GM19463 (cell line): ENCODE results near the gene SIGLEC11.
"Not testable (repeated sequence)": the region's sequence is repeated elsewhere in the genome, so short reads cannot be mapped to it uniquely, and the experiment has no call there.

Experiments used
- ATAC-seq: cut with Tn5 transposase; IDR thresholded peaks from one replicate; pipeline ENCODE4 v1.9.1; 2021; ENCODE audit warnings: mild to moderate bottlenecking, moderate library complexity; ENCODE audit not compliant: unreplicated experiment

SIGLEC11 gene

DNA sequence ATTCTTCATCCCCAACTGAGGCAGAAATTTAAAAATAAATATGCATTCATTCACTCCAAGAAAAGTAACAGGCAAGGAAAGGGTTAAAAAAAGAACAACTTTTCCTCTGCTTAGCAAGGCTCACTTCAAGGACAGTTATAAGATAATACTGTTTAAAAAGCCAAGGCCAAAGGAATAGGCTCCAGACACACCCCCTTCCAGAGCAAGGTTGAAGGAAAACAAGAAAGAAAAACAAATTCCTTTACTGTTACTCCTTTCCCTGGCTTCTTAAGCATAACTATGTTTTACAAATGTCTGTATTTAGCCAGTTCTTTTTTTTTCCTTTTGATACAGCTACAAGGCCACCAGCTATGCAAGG, 8.5 kb downstream of the SIGLEC11 start:
- ATAC-seq, result no peak

DNA sequence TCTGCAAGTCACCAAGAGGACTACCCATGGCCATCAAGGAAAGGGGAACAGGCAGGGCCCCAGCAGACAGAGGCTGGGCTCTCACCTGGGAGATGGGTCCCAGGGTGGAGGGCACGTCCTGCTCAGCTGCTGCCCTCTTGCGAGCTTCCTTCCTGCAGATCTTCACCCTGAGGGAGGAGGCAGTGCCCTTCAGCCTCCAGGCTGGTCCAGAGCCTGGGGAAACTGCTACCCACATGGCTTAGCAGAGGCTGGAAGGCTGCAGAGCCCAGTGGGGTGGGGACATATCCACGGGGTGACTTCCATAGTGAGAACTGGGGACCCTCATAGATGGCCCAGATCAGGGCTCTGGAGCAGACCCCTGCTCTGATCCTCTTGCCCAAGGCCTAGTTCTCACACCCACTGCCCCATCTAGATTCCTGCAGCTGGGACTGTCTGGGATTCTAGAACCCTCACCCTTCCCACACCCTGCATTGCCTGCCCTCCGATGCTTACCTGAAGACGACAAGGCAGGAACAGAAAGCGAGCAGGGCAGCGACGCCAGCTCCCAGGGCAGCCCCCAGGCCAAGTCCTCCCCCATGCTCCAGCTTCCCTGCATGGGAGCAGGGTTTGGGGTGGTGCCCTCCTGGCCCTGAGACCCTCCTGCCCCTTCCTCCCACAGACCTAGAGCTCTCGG, 9.0 kb downstream of the SIGLEC11 start:
- no peak for ATAC-seq

DNA sequence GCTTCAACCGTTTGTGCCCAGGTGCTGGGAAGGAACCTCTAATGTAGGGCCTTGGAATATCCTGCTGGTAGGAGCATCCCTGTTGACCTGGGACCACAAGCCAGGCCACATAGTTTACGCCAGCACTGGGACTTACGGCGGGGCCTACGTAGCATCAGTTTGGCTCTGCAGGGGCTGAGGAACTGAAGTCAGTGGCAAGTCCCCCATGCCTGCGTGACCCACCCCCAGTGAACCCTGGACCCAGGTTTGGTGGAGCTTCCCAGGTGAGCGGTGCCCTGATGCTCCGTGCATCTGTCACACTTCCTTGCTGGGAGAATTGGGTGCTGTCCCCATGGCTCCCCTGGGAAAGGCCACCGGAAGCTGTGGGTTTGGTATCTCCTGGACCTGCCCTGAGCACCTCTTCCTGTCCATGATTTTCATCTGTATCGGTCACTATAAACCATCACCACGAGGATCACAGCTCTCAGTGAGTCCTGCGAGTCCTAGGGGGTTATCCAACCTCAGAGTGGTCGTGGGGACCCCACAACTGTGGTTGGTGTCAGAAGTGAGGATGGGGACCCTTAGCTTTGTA, 9.9 kb downstream of the SIGLEC11 start:
- ATAC-seq, result no peak

DNA sequence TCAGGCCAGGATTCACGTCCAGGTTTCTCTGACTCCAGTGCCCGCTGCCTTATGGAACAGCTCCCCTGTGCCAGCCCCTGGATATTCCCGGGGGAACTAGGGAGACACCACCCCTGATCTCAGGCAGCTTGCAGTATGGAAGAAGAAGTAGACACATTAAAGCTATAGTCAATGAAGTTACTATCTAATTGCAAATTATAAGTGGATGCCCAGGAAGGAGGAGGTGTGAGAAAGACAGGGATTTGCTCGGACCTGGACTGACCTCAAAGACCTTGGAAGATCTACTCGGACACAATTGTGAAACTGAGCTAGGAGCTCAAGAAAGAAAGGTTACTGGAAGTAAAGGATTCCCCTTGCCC, 10.4 kb downstream of the SIGLEC11 start:
- ATAC-seq, result no peak

DNA sequence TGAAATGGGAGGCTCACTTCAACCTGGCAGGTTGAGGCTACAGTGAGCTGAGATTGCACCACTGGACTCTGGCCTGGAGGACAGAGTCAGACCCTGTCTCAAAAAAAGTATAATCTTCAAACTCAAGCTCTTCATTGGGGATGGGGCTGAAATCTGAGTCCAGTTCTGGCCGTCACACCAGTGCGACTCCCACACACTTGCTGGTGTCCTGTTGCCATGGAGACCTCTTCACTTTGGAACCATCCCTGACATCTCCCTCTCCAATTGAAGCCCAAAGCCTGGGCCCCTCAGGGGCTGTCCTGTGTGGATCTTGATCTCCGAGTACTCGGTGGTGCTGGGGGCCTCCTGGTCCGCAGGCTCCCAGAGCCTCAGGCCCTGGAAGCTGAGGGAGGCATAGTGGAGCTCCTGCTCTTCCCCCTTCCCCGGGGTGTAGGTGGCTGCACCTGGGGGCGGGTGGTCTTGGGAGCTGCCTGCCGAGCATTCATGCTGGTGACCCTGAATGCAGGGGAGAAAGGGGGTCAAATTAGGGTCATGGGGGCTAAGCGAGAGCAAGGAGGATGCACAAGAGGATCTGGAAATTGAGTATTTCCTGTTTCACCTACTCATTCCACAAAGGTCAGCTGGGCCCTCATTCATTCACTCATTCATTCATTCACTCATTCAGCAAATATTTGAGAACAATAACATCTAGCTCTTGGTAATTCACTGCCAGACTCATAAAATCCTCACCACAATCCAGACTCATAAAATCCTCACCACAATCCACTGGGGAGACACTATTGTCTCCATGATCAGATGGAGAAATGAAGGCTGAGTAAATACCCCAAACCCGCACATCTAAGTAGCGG, 11.0 kb downstream of the SIGLEC11 start:
- no peak for ATAC-seq

DNA sequence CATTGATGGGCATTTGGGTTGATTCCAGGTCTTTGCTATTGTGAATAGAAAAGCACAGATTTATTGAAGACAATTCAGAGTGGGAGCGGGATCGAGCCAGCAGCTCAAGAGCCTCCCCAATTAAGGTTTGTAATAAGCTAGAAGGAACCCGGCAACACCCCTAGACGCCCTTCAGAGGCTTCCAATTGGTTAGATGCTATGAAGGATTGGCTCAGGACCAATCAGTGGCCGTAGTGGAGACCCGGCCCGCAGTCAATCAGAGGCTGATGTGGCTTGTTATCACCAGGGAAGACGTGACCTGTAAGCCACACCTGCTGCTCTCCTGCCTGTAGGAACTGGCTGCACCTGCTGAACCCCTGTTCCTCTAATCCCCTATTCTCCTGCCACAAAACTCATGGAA, 14.6 kb downstream of the SIGLEC11 start:
- ATAC-seq, result no peak

DNA sequence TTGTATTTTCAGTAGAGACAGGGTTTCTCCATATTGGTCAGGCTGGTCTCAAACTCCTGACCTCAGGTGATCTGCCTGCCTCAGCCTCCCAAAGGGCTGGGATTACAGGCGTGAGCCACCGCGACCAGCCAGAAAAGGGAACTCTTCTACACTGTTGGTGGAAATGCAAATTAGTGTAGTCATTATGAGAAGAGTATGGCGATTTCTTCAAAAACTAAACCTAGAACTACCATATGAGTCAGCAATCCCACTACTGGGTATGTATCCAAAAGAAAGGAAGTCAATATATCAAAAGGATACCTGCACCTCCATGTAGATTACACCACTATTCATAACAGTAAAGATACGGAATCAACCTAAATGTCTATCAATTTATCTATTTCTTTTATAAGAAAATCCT, 16.4 kb downstream of the SIGLEC11 start:
- not testable (repeated sequence) for ATAC-seq

DNA sequence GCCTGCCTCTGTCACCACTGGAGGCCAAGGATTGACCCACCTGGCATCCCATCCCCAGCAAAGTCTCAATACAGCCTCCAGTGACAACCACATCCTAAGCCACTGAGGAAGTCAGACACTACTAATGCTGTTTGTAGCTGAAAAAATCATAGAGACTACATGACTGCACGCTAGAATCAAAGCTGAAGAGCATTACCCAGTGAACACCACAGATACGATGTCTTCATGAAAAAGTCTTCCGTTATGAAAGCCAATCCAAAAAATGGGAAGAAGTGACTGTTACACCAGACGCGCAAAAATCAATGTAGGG, 20.5 kb downstream of the SIGLEC11 start:
- no peak for ATAC-seq

DNA sequence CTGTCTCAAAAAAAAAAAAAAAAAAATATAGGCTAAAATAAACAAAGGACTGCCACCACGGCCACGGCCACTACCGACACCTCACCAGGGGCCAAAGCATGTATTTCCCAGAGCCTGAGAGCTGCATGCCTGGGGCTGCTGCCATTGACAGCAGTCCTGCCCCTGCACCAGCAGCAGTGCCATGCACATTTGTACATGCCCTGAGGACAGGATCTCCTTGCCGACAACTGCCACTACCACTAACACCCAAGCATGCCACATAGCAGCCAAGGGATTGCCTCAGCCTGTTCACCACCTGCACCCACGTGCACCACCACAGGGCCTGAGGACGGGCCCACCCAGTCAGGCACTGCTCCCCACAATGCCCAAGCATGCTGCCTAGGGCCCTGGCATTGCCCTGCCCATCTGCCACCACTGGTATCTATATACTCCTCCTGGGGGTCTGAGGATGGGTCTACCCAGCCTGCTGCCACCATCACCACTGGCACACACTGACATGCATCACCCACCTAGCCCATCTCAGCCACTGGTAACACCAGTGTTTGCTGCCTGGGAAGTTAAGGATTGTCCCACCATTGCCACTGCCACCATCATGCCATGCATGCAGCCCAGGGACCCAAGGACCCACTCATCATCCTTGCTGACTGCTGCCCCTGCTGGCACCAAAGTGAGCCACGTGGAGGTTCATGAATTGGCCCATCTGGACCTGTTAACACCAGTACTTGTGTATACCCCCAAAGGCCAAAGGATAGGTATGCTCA, 21.1 kb downstream of the SIGLEC11 start:
- ATAC-seq, result no peak

DNA sequence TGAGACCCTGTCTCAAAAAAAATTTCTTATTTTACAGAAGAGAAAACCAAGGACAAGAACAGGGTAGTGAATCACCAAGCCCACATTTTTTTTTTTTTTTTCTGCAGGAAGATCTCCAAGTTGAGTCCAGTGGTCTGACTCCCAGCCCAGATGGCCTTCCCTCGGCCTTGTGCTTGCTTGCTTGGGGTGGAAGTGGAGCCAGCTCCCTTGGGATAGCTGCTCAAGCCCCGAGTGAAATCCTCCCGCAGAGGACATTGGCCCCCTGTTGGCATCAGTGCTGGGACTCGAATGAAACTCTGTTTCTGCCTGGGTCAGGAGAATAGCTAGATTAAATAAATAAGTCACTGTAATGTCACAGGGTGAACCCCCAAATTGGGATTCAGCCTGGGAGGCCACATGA, 22.3 kb downstream of the SIGLEC11 start:
- ATAC-seq, result no peak

DNA sequence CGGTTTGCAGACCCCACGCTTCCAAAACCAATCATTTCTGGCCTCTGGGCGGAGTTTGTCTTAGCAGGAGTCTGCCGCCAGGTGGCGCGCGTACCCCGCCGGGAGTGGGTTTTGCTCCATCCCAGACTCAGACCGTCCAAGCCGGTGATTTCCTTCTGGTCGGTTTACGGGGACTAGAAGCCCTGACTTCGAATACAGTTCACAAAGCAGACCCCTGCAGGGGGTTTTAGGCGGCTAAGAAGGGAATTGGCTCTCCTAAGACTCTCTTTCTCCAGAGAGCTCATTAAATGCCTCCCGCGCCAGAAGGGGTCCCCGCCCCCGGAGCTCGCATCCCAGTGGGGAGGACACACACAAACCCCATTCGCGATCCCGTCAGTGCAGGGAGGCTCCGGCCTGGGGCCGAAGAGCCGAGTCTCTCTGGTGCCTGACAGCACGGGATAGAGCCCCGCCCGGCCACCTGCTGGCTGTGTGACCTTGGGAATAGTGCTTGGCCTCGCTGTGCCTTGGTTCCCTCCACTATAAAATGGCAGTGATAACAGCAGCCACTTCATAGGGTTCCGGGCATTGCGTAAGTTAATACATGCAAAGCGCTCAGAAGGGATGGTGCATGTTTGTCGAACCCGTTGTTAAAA, 23.1 kb downstream of the SIGLEC11 start:
- ATAC-seq, result no peak

DNA sequence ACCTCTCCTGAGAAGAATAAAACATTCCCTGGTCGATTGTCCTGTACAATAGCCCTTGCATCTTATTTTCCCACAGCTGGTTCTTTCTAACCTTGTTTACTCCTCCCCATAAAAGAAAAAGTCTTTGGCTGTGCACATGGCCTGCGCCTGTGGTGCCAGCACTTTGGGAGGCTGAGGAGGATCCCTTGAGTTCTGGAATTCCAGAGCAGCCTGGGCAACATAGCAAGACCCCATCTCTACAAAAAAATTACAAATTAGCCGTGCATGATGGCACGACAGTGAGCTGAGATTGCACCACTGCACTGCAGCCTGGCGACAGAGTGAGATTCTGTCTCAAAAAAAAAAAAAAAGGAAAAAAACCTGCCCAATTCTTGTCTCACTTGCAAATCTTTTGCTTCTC, 24.4 kb downstream of the SIGLEC11 start:
- no peak for ATAC-seq

DNA sequence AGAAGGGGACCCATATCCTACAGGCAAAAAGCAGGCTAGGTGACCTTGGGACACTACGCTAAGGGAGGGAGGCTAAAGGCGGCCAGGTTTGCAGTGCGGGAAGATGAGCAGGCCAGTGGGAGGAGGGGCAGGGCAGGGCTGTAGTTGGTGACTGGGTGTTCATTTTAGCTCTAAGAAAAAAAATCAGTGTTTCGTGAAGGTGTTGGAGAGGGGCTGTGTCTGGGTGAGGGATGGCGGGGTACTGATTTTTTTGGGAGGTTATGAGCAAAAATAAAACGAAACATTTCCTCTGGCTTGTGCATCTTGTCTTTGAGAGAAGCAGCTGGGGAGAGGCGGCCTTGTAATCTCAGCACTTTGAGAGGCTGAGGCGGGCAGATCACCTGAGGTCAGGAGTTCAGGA, 27.3 kb downstream of the SIGLEC11 start:
- ATAC-seq, result no peak

DNA sequence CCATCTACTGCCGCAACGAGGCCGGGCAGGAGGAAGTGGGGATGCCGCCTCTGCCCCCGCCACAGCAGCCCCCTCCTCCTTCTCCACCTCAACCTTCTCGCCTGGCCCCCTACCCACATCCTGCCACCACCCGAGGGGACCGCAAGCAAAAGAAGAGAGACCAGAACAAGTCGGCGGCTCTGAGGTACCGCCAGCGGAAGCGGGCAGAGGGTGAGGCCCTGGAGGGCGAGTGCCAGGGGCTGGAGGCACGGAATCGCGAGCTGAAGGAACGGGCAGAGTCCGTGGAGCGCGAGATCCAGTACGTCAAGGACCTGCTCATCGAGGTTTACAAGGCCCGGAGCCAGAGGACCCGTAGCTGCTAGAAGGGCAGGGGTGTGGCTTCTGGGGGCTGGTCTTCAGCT, 28.2 kb downstream of the SIGLEC11 start:
- no peak for ATAC-seq

DNA sequence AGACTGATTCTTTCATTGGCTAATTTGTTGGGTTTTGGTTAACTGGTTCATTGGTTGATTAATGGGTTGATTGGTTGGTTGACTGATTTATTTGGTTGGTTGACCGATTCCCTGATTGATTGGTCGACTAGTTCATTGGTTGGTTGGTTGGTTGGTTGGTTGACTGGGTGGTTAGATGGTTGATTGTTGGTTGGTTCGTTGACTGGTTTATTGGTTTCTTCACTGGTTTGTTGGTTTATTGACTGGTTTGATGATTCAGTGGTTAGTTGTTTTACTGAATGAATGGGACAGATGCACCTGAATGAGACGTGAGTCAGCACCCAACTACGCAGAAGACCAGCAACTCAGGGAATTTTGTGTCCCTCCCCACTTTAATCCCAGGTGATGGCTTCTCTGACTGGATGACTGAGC, 28.9 kb downstream of the SIGLEC11 start:
- no peak for ATAC-seq

DNA sequence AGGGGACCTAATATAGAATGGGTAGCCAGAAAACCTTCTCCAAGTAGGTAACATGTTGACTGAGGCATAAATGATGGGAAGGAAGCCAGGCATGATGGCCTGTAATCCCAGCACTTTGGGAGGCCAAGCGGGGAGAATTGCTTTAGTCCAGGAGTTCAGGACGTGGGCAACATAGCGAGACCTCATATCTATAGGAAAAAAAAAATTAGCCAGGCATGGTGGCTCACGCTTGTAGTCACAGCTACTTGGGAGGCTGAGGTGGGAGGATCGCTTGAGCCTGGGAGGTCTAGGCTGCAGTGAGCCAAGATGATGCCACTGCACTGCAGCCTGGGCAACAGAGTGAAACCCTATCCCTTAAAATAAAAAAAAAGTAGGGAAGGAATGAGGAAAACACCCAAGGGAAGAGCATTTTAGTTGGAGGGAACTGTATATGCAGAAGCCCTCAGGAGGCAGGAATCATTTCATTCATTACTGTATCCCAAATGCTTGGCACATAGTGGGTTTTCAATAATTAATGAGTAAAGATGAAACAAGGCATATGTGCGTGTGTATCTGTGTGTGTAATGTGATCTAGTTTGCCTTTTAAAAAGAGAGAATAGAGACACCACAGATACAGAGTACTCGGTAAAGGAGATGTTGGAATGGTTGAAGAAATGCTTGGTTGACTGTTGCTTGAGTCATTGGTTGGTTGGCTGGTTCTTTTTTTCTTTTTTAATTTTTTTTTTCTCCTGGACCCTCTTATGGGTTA, 29.5 kb downstream of the SIGLEC11 start:
- ATAC-seq, result no peak

DNA sequence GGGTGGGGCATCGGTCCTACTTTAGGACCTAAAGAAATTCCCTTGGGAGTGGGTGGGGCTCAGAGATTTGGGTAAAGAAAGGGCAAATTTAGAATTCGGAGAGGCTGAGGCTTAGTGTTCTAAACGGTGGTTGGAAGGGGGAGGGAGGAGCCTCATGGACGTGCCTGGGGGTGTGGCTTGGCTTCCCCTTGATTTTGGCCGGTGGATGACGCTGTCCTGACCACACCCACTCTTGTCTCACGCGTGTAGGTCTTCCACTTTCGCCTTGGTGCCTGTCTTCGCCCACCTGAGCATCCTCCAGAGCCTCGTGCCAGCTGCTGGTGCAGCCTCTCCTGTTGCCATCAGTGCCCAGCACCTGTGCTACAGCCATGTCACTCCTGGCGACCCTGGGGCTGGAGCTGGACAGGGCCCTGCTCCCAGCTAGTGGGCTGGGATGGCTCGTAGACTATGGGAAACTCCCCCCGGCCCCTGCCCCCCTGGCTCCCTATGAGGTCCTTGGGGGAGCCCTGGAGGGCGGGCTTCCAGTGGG, 30.4 kb downstream of the SIGLEC11 start:
- ATAC-seq, result no peak

DNA sequence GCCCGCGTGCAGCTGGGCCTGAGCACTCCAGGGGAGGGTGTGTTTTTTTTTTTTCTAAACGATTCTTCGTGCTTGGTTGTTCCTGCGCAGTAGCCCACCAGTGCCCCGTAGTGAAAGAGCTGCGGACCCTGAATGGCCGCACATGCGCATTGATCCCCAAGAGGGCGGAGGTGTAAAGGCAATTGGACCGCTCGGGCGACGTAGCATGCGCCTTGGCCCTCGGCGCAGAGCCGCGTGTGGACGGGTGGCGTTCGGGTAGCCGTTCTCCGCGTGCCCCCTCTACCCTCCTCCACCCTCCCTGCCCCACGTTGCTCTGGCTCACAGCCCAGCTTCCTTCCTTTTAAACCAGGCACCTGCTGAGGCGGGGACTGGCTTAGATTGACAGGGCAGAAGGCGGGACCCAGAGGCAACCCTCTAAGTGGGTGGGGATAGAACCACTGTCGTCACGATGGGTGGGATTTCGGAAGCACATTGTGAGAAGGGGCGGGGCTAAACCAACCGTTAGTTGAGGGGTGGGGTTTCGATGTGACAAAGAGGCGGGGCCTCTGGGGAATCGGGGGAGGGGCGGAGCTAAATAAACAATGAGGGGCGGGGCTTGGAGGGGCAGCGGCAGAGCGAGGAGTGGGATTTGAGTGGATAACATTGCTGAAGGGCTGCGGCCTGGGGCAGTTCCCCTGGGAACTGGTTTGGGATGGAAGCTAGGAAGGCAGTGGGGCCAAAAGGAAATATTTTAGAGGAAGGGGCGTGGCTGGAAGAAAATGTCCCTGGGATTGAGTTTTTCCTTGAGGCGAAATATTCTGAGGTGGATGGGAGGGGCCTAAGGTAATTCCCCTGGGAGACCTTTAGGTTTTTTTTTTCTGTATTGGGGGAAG, 31.1 kb downstream of the SIGLEC11 start:
- peak; percentile 66 for ATAC-seq

DNA sequence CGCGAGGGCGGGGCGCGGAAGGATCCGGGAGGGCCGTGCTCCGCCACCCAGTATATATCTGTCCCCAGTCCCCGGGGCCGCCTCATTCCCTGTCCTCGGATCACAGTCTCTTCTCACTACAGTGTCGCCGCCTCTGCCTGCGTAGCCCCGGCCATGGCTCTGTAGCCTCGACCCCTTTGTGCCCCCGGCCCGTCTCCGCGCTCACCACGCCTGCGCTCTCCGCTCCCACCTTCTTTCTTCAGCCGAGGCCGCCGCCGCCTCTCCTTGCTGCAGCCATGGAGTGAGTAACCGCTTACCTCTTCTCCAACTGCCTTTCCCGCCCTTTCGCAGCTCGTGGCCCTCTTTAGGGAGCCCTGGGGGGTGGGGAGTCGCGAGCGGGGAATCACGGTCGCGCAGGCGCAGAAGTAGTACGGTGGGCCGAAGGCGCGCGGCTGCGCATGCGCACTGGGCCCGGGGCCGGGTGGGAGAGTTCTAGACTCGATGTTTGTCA, 31.8 kb downstream of the SIGLEC11 start, which contains the start of the genes ATF5 and NUP62:
TSS of gene ATF5 (plus strand) at position 85 of the 490 bp plus-strand sequence. CDS start 1,646 bp downstream, outside the sequence.
TSS of gene NUP62 (minus strand) at position 384 of the 490 bp plus-strand sequence. CDS start 19,697 bp downstream, outside the sequence.
- ATAC-seq, result peak; percentile 45
